H9 (cell line): ENCODE results near the gene PPTC7. TPM values are rescaled to one million over a fixed set of nuclear protein-coding genes. Genes with fewer than 3 reads are reported as not detected.
A peak's percentile ranks its signal among the peaks of the same experiment; 100 is the strongest.

Experiments
- DNase-seq: peaks from one replicate; pipeline ENCODE4 v3.0.0-alpha.2; 2017
- H2AFZ ChIP-seq: one replicate; pipeline ENCODE4 v1.6.1; 2013; ENCODE audit warnings: mild to moderate bottlenecking, low read length, control low read depth, moderate library complexity
- H2AK5ac ChIP-seq: 2 replicates; pipeline ENCODE4 v1.6.1; 2013; ENCODE audit warnings: low read length, control low read depth, mixed read lengths; ENCODE audit not compliant: insufficient read length
- H2BK120ac ChIP-seq: one replicate; pipeline ENCODE4 v1.6.1; 2013; ENCODE audit warnings: low read depth, mild to moderate bottlenecking, low read length, control low read depth, inconsistent platforms; ENCODE audit not compliant: poor library complexity, severe bottlenecking
- H2BK12ac ChIP-seq: 2 replicates; pipeline ENCODE4 v1.6.1; 2013; ENCODE audit warnings: low read length, control low read depth, mixed read lengths, low read depth; ENCODE audit not compliant: insufficient read length
- H2BK15ac ChIP-seq: 2 replicates; pipeline ENCODE4 v1.6.1; 2013; ENCODE audit warnings: low read depth, low read length, control low read depth
- H2BK20ac ChIP-seq: one replicate; pipeline ENCODE4 v1.6.1; 2013; ENCODE audit warnings: low read depth, mild to moderate bottlenecking, low read length, control low read depth, inconsistent platforms; ENCODE audit not compliant: poor library complexity, severe bottlenecking
- H2BK5ac ChIP-seq: 2 replicates; pipeline ENCODE4 v1.6.1; 2013; ENCODE audit warnings: low read length, control low read depth, mixed read lengths; ENCODE audit not compliant: insufficient read length
- H3K14ac ChIP-seq: 2 replicates; pipeline ENCODE4 v1.6.1; 2013; ENCODE audit warnings: low read length, control low read depth; ENCODE audit not compliant: insufficient read depth
- H3K18ac ChIP-seq: 2 replicates; pipeline ENCODE4 v1.6.1; 2013; ENCODE audit warnings: low read depth, mild to moderate bottlenecking, mixed read lengths, low read length, control low read depth; ENCODE audit not compliant: insufficient read length
- H3K23ac ChIP-seq: 2 replicates; pipeline ENCODE4 v1.6.1; 2013; ENCODE audit warnings: low read length, control low read depth, mixed read lengths, low read depth; ENCODE audit not compliant: insufficient read length
- H3K23me2 ChIP-seq: 2 replicates; pipeline ENCODE4 v1.6.1; 2013; ENCODE audit warnings: low read depth, mild to moderate bottlenecking, mixed read lengths, low read length, control low read depth; ENCODE audit not compliant: insufficient read length, poor library complexity, severe bottlenecking
- H3K27ac ChIP-seq: 2 replicates; pipeline ENCODE4 v1.5.1; 2013; ENCODE audit warnings: low read length, control low read depth, mixed read lengths, low read depth; ENCODE audit not compliant: insufficient read length
- H3K27me3 ChIP-seq: 2 replicates; pipeline ENCODE4 v1.6.1; 2013; ENCODE audit warnings: low read length, control low read depth, inconsistent platforms; ENCODE audit not compliant: insufficient read depth
- H3K4ac ChIP-seq: 2 replicates; pipeline ENCODE4 v1.6.1; 2013; ENCODE audit warnings: low read depth, mild to moderate bottlenecking, control low read depth, inconsistent platforms, low read length, moderate library complexity
- H3K4me1 ChIP-seq: 2 replicates; pipeline ENCODE4 v1.6.1; 2013; ENCODE audit warnings: low read length, control low read depth, inconsistent platforms; ENCODE audit not compliant: insufficient read depth
- H3K4me2 ChIP-seq: 2 replicates; pipeline ENCODE4 v1.6.1; 2013; ENCODE audit warnings: low read length, control low read depth, mixed read lengths; ENCODE audit not compliant: insufficient read length, insufficient read depth
- H3K56ac ChIP-seq: 2 replicates; pipeline ENCODE4 v1.6.1; 2013; ENCODE audit warnings: low read depth, mild to moderate bottlenecking, mixed read lengths, low read length, control low read depth; ENCODE audit not compliant: insufficient read length
- H3K79me1 ChIP-seq: 2 replicates; pipeline ENCODE4 v1.6.1; 2013; ENCODE audit warnings: low read depth, mild to moderate bottlenecking, moderate library complexity, low read length, control low read depth, inconsistent platforms; ENCODE audit not compliant: insufficient read depth, poor library complexity, severe bottlenecking
- H3K79me2 ChIP-seq: 2 replicates; pipeline ENCODE4 v1.6.1; 2013; ENCODE audit warnings: low read length, control low read depth, inconsistent platforms; ENCODE audit not compliant: insufficient read depth
- H3K9ac ChIP-seq: 2 replicates; pipeline ENCODE4 v1.6.1; 2013; ENCODE audit warnings: low read length, control low read depth, mixed read lengths; ENCODE audit not compliant: insufficient read length; ENCODE audit errors: extremely low read depth
- H3K9me3 ChIP-seq: one replicate; pipeline ENCODE4 v1.6.1; 2013; ENCODE audit warnings: low read depth, low read length, inconsistent platforms; ENCODE audit not compliant: control insufficient read depth
- H3T11ph ChIP-seq: one replicate; pipeline ENCODE4 v1.6.1; 2013; ENCODE audit warnings: mild to moderate bottlenecking, low read length, control low read depth, inconsistent platforms
- H4K20me1 ChIP-seq: one replicate; pipeline ENCODE4 v1.6.1; 2013; ENCODE audit not compliant: control insufficient read depth, insufficient read length, insufficient read depth
- H4K5ac ChIP-seq: 2 replicates; pipeline ENCODE4 v1.6.1; 2013; ENCODE audit warnings: low read depth, mild to moderate bottlenecking, mixed read lengths, low read length, control low read depth; ENCODE audit not compliant: insufficient read length
- H4K8ac ChIP-seq: replicated peaks from 2 replicates; pipeline ENCODE4 v1.6.1; 2013; ENCODE audit warnings: low read length, control low read depth, mixed read lengths, low read depth; ENCODE audit not compliant: insufficient read length
- H4K91ac ChIP-seq: 2 replicates; pipeline ENCODE4 v1.6.1; 2013; ENCODE audit warnings: low read depth, mild to moderate bottlenecking, moderate library complexity, mixed read lengths, low read length, control low read depth; ENCODE audit not compliant: insufficient read length
- H3K27ac Mint-ChIP-seq, 3 experiments: 2 replicates in 2 of 3; 3 replicates in 1 of 3; pipeline ENCODE4 v1.8.0; 2020 to 2021; ENCODE audit warnings: mixed read lengths in 3 of 3, mild to moderate bottlenecking in 1 of 3, moderate library complexity in 1 of 3
- H3K27me3 Mint-ChIP-seq: 2 replicates; pipeline ENCODE4 v1.8.0; 2021; ENCODE audit warnings: low read depth, mild to moderate bottlenecking, moderate library complexity, mixed read lengths
- H3K36me3 Mint-ChIP-seq, 3 experiments: 2 replicates in 2 of 3; 3 replicates in 1 of 3; pipeline ENCODE4 v1.8.0; 2020 to 2021; ENCODE audit warnings: low read depth in 3 of 3, mixed read lengths in 3 of 3; ENCODE audit not compliant: insufficient read depth in 1 of 3
- H3K4me1 Mint-ChIP-seq, 2 experiments: 2 replicates each; pipeline ENCODE4 v1.8.0; 2020; ENCODE audit warnings: mixed read lengths in 2 of 2
- H3K4me3 Mint-ChIP-seq, 2 experiments: 2 replicates in 1 of 2; 3 replicates in 1 of 2; pipeline ENCODE4 v1.8.0; 2020 to 2021; ENCODE audit warnings: mild to moderate bottlenecking in 2 of 2, mixed read lengths in 2 of 2, moderate library complexity in 1 of 2
- H3K9me3 Mint-ChIP-seq, 2 experiments: 2 replicates in 1 of 2; 3 replicates in 1 of 2; pipeline ENCODE4 v1.8.0; 2020; ENCODE audit warnings: mild to moderate bottlenecking in 2 of 2, mixed read lengths in 2 of 2, moderate library complexity in 1 of 2
- WGBS: extraction: QIAGEN DNeasy Blood & Tissue Kit; methylation state at CpG from one replicate; pipeline ENCODE4 v1.1.7; 2013; ENCODE audit warnings: missing lambda C conversion rate, low lambda C conversion rate, mixed read lengths; ENCODE audit not compliant: insufficient read length; ENCODE audit errors: extremely low coverage; 5-methylcytosine and 5-hydroxymethylcytosine counted together
- total RNA-seq: library from RNA; stranded (reverse); gene quantifications from 2 replicates; pipeline ENCODE4 v1.2.1, GENCODE V29; 2021
- TF ChIP-seq, protein P1 (sequence below): fragments of 200-600 bp; sonication (generic); conservative IDR thresholded peaks from 3 replicates; pipeline ENCODE4 v1.8.0; 2021; ENCODE audit warnings: antibody characterized with exemption, mild to moderate bottlenecking

The PPTC7 gene
- total RNA-seq, 1 experiment from 2014 or later: 15.8 TPM

GRCh38 chr12:110543252-110543959 lies 39.7 kb downstream of the PPTC7 start:
- H3K79me2 ChIP-seq: 0 out of 2 replicates have a peak, but pooled peaks cover 2% of the 10 kb centered on the region
- WGBS: no CpG with 5 or more reads among the region's 7 CpGs
- DNase-seq: no peak
- no peaks in the 10 kb centered on the region for H3K9me3 Mint-ChIP-seq
- H3K27ac ChIP-seq: no peak overlapping the region
- no peak overlapping the region for H3K56ac ChIP-seq
- H3K18ac ChIP-seq: no peak overlapping the region
- H3K9ac ChIP-seq: no peak overlapping the region
- no peak overlapping the region for H2BK15ac ChIP-seq
- no peak overlapping the region for H2BK12ac ChIP-seq
- H4K8ac ChIP-seq: no peak overlapping the region
- H3K9me3 ChIP-seq: no peaks in the 10 kb centered on the region
- H3T11ph ChIP-seq: no peak overlapping the region
- H4K20me1 ChIP-seq: no peaks in the 10 kb centered on the region
- no peaks in the 10 kb centered on the region for H3K23me2 ChIP-seq
- no peak overlapping the region for H2AK5ac ChIP-seq
- H3K27me3 Mint-ChIP-seq: no peaks in the 10 kb centered on the region
- H3K4ac ChIP-seq: no peak overlapping the region
- H3K4me3 Mint-ChIP-seq: no peak overlapping the region; a peak in 1 of 5 replicates
- H3K79me1 ChIP-seq: no peaks in the 10 kb centered on the region
- peaks cover 2 to 7% of the 10 kb centered on the region in 2 experiments; a peak in 2 of 4 replicates for H3K4me1 Mint-ChIP-seq
- no peak overlapping the region for H2BK120ac ChIP-seq
- H3K27me3 ChIP-seq: no peaks in the 10 kb centered on the region
- peak overlapping the region in 1 of 3 experiments; percentile 8; a peak in 1 of 7 replicates for H3K27ac Mint-ChIP-seq
- TF ChIP-seq, protein P1, sequence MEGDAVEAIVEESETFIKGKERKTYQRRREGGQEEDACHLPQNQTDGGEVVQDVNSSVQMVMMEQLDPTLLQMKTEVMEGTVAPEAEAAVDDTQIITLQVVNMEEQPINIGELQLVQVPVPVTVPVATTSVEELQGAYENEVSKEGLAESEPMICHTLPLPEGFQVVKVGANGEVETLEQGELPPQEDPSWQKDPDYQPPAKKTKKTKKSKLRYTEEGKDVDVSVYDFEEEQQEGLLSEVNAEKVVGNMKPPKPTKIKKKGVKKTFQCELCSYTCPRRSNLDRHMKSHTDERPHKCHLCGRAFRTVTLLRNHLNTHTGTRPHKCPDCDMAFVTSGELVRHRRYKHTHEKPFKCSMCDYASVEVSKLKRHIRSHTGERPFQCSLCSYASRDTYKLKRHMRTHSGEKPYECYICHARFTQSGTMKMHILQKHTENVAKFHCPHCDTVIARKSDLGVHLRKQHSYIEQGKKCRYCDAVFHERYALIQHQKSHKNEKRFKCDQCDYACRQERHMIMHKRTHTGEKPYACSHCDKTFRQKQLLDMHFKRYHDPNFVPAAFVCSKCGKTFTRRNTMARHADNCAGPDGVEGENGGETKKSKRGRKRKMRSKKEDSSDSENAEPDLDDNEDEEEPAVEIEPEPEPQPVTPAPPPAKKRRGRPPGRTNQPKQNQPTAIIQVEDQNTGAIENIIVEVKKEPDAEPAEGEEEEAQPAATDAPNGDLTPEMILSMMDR: no peak
- no peaks in the 10 kb centered on the region for H3K4me1 ChIP-seq
- H3K14ac ChIP-seq: no peak overlapping the region
- H2BK5ac ChIP-seq: no peak overlapping the region
- H3K36me3 Mint-ChIP-seq: peaks cover 4 to 33% (median 26%) of the 10 kb centered on the region in 3 experiments; a peak in 6 of 7 replicates
- no peak overlapping the region for H3K23ac ChIP-seq
- no peak overlapping the region for H3K4me2 ChIP-seq
- no peak overlapping the region for H2BK20ac ChIP-seq
- H4K5ac ChIP-seq: no peak overlapping the region
- H4K91ac ChIP-seq: no peak overlapping the region
- H2AFZ ChIP-seq: no peak overlapping the region
